ENCODE results near the gene DLGAP3. TPM values are rescaled to one million over a fixed set of nuclear protein-coding genes. Genes with fewer than 3 reads are reported as not detected.

Gene DLGAP3, protein sequence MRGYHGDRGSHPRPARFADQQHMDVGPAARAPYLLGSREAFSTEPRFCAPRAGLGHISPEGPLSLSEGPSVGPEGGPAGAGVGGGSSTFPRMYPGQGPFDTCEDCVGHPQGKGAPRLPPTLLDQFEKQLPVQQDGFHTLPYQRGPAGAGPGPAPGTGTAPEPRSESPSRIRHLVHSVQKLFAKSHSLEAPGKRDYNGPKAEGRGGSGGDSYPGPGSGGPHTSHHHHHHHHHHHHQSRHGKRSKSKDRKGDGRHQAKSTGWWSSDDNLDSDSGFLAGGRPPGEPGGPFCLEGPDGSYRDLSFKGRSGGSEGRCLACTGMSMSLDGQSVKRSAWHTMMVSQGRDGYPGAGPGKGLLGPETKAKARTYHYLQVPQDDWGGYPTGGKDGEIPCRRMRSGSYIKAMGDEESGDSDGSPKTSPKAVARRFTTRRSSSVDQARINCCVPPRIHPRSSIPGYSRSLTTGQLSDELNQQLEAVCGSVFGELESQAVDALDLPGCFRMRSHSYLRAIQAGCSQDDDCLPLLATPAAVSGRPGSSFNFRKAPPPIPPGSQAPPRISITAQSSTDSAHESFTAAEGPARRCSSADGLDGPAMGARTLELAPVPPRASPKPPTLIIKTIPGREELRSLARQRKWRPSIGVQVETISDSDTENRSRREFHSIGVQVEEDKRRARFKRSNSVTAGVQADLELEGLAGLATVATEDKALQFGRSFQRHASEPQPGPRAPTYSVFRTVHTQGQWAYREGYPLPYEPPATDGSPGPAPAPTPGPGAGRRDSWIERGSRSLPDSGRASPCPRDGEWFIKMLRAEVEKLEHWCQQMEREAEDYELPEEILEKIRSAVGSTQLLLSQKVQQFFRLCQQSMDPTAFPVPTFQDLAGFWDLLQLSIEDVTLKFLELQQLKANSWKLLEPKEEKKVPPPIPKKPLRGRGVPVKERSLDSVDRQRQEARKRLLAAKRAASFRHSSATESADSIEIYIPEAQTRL
- total RNA-seq = under 0.01 and 0.08 TPM in 2 replicates

DNA sequence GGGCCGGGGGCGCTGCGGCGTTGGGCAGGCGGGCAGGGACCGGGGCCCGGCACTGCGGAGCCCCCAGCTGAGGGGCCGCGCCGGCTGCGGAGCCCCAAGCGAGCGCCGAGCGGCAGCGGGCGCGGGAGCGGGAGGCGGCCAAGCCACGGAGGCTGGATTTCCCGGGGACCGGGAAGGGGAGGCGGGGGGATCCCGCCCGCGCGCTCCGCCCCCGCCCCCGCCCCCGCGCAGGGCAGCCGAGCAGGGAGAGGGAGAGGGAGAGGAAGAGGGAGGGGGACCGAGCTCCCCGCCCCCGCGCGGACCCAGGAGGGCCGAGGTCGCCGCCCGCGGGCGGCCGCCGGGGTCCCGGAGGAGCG, at the start of gene DLGAP3:
TSS of gene DLGAP3 (minus strand) at position 154 of the 356 bp plus-strand sequence. CDS start 24,267 bp downstream, outside the sequence.

DNA sequence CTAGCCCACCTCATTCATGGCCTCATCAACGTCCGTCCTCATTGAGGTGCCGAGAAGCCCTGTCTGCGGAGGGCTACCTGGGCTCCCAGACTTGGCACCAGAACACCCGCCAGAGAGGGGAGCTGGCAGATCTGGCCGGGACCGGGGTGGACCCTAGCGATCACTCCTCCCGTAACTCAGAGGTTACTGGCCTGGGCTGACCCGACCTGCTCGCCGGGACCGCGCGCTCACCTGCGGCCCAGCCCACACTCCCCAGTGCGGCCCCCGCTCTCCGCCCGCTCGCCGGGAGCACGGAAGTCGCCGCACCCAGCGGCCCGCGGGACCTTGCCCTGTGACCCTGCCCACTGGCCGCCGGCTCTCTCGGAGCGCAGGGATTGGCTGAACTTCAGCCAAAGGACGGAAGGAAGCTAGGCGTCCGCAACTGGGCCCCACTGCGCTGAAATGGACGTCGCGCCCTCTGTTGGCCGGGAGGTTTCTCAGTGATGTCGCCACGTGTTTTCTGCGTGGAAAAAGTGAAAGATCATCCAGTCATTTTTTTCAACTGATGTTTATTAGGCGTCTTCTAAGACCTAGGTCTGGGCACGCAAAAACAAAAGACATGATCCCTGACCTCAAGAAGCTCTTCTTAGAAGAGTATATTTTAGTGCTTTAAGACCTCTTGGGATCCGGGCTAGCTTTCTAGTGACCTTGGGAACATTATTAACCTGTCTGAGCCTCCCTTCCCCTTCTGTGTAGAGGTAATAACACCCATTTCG, 69.8 kb downstream of the DLGAP3 start, which contains the start of gene SMIM12:
TSS of gene SMIM12 (minus strand) at position 304 of the 755 bp plus-strand sequence. CDS start 3,772 bp downstream, outside the sequence.

Other genes with a start within 250 kb of the DLGAP3 start
- not detected in 2 replicates for gene GJB5, start 174.6 kb downstream of the DLGAP3 start, total RNA-seq
- not detected in 2 replicates for gene GJB4, start 169.9 kb downstream of the DLGAP3 start, total RNA-seq
- 0.16 and 1.2 TPM in 2 replicates for gene GJB3, start 148.4 kb downstream of the DLGAP3 start, total RNA-seq
- gene GJA4, start 136.7 kb downstream of the DLGAP3 start, total RNA-seq = 0.39 and 2.6 TPM in 2 replicates
- gene SMIM12, start 69.9 kb downstream of the DLGAP3 start, total RNA-seq = 27.8 and 45.8 TPM in 2 replicates
- gene TMEM35B, start 55.7 kb upstream of the DLGAP3 start, total RNA-seq = 29.7 and 62.1 TPM in 2 replicates
- gene ZMYM6, start 102.3 kb upstream of the DLGAP3 start, total RNA-seq = 6.2 and 16.4 TPM in 2 replicates
- gene ZMYM1, start 149.7 kb upstream of the DLGAP3 start, total RNA-seq = 11.1 and 18.4 TPM in 2 replicates

Data from epithelial cell of alveolus of lung (primary cell).